Measurements from ENCODE around the gene FOSB. TPM values are rescaled to one million over a fixed set of nuclear protein-coding genes. Genes with fewer than 3 reads are reported as not detected.

The FOSB gene
- total and polyA plus RNA-seq, 9 of the 15 experiments (the other 6 are each of a cell fraction or from before 2014, with no cell fraction given): 0.11 to 2.7 (median 0.73) TPM

- Histone ChIP-seq H3K9me3 (replicated peaks; ENCODE audit: control insufficient read depth, insufficient read depth, low read depth, low read length) (no peaks in the 10 kb centered on the region), H3K4me1 (replicated peaks in 1 of 2; ENCODE audit: control insufficient read depth in 2 of 2, insufficient read depth in 2 of 2, low read length in 2 of 2) (peaks cover 16 to 43% of the 10 kb centered on the region in 2 experiments; a peak in 4 of 5 replicates), H3K27ac (ENCODE audit: extremely low read depth, low read depth, low read length) (peak overlapping the region; percentile 71), H3K4me2 (ENCODE audit: insufficient read depth, low read length) (peak overlapping the region; percentile 99), H3K36me3 (ENCODE audit: control insufficient read depth, insufficient read depth, low read length) (no peaks in the 10 kb centered on the region), H2AFZ (ENCODE audit: low read depth, low read length) (peak overlapping the region; percentile 98), H3K27me3 (ENCODE audit: control insufficient read depth in 2 of 2, insufficient read depth in 2 of 2, low read length in 2 of 2) (no peaks in the 10 kb centered on the region), H3K9ac (ENCODE audit: insufficient read depth in 1 of 2, low read depth in 2 of 2, low read length in 2 of 2) (peak overlapping the region; percentile 77 to 91; a peak in 3 of 4 replicates), H3K79me2 (ENCODE audit: control insufficient read depth, insufficient read depth, low read length) (no peaks in the 10 kb centered on the region), H3K4me3 (peak overlapping the region; percentile 88), H3K9me1 (ENCODE audit: control insufficient read depth, insufficient read depth, low read length) (no peaks in the 10 kb centered on the region), H4K20me1 (replicated peaks; ENCODE audit: control insufficient read depth, insufficient read depth, low read length) (no peaks in the 10 kb centered on the region)
- whole genome bisulfite sequencing (ENCODE audit: insufficient coverage, low coverage, missing lambda C conversion rate): 0% methylated on average over 11 of the region's 11 CpGs
- POLR2A ChIA-PET: interaction anchor here (0.6 to 4.1 kb wide), 9 partner anchors 11 to 1761 kb away, joined by 3 to 51 read pairs (median 4); partner anchors contain the start of gene ERCC1
- FAIRE-seq (no peak), ATAC-seq (no peak), DNase-seq (ENCODE audit: extremely low read depth in 1 of 4, low spot score in 3 of 4) (peak in 2 of 4 experiments; percentile 21 to 40)
- intact Hi-C loops (cut with micrococcal nuclease): no loop called here
- in situ Hi-C loops (cut with MboI): no loop called here
- BruUV-seq (replicated peaks): no TSS peak
- CTCF ChIA-PET (ENCODE audit: low intra/inter-chr PET ratio): interaction anchor here (0.6 to 2.8 kb wide), 2 partner anchors 28 to 695 kb away, joined by 4 to 11 read pairs; no protein-coding TSS in a partner anchor
- no peak for TF ChIP-seq ZNF134 (CRISPR knock-in tag; conservative IDR thresholded peaks at IDR 0.05)
- TF ChIP-seq ZNF347 (CRISPR knock-in tag; IDR thresholded peaks at IDR 0.05; ENCODE audit: low read depth): no peak
- TF ChIP-seq, protein P1, sequence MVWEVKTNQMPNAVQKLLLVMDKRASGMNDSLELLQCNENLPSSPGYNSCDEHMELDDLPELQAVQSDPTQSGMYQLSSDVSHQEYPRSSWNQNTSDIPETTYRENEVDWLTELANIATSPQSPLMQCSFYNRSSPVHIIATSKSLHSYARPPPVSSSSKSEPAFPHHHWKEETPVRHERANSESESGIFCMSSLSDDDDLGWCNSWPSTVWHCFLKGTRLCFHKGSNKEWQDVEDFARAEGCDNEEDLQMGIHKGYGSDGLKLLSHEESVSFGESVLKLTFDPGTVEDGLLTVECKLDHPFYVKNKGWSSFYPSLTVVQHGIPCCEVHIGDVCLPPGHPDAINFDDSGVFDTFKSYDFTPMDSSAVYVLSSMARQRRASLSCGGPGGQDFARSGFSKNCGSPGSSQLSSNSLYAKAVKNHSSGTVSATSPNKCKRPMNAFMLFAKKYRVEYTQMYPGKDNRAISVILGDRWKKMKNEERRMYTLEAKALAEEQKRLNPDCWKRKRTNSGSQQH (CRISPR knock-in tag; IDR thresholded peaks at IDR 0.05): 0 out of 2 replicates have a peak, but pooled peaks have one; percentile 21
- TF ChIP-seq, protein P2, sequence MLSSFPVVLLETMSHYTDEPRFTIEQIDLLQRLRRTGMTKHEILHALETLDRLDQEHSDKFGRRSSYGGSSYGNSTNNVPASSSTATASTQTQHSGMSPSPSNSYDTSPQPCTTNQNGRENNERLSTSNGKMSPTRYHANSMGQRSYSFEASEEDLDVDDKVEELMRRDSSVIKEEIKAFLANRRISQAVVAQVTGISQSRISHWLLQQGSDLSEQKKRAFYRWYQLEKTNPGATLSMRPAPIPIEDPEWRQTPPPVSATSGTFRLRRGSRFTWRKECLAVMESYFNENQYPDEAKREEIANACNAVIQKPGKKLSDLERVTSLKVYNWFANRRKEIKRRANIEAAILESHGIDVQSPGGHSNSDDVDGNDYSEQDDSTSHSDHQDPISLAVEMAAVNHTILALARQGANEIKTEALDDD (IDR thresholded peaks at IDR 0.05): no peak
- TF ChIP-seq, protein P3, sequence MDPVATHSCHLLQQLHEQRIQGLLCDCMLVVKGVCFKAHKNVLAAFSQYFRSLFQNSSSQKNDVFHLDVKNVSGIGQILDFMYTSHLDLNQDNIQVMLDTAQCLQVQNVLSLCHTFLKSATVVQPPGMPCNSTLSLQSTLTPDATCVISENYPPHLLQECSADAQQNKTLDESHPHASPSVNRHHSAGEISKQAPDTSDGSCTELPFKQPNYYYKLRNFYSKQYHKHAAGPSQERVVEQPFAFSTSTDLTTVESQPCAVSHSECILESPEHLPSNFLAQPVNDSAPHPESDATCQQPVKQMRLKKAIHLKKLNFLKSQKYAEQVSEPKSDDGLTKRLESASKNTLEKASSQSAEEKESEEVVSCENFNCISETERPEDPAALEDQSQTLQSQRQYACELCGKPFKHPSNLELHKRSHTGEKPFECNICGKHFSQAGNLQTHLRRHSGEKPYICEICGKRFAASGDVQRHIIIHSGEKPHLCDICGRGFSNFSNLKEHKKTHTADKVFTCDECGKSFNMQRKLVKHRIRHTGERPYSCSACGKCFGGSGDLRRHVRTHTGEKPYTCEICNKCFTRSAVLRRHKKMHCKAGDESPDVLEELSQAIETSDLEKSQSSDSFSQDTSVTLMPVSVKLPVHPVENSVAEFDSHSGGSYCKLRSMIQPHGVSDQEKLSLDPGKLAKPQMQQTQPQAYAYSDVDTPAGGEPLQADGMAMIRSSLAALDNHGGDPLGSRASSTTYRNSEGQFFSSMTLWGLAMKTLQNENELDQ (CRISPR knock-in tag; IDR thresholded peaks at IDR 0.05; ENCODE audit: borderline replicate concordance): no peak
- no peak for TF ChIP-seq ETV1 (tag; conservative IDR thresholded peaks at IDR 0.05; ENCODE audit: low read depth)
- TF ChIP-seq SMARCA5 (IDR thresholded peaks at IDR 0.05): 0 out of 2 replicates have a peak, but pooled peaks have one; percentile 22
- TF ChIP-seq ZFPM2 (CRISPR knock-in tag; IDR thresholded peaks at IDR 0.05): no peak
- TF ChIP-seq YY1 (IDR thresholded peaks at IDR 0.05; ENCODE audit: borderline replicate concordance in 1 of 3, control insufficient read depth in 1 of 3, extremely low read depth in 1 of 3, insufficient read depth in 3 of 3, insufficient read length in 1 of 3, insufficient replicate concordance in 2 of 3, low read depth in 1 of 3, low read length in 2 of 3): no peak
- no peak for TF ChIP-seq POLR2G (IDR thresholded peaks at IDR 0.05; ENCODE audit: low read depth, low read length)
- TF ChIP-seq SRSF3 (IDR thresholded peaks at IDR 0.05; ENCODE audit: insufficient read depth, low read length): no peak
- TF ChIP-seq CTCF (IDR thresholded peaks at IDR 0.05 in 2 of 3, conservative IDR thresholded peaks at IDR 0.05 in 1 of 3; ENCODE audit: insufficient read depth in 2 of 3, low read depth in 1 of 3, low read length in 3 of 3): peak in 1 of 3 experiments; percentile 25; a peak in 1 of 6 replicates
- peak; percentile 97 for TF ChIP-seq BCOR (IDR thresholded peaks at IDR 0.05)
- no peak for TF ChIP-seq RB1 (IDR thresholded peaks at IDR 0.05; ENCODE audit: low read depth)
- no peak for TF ChIP-seq ZNF23 (CRISPR knock-in tag; IDR thresholded peaks at IDR 0.05)
These were observed 711 bp upstream of the FOSB start for GRCh38 chr19:45467115-45467455.
